Thyroid gland (tissue), 4 donors: ENCODE data around the gene DLGAP1.

Experiments
- CTCF ChIP-seq, 6 experiments: fragments of 200-600 bp in 3 of 6; fragments of 450-650 bp in 3 of 6; sonication (generic) in 3 of 6; IDR thresholded peaks; one replicate each; pipeline ENCODE4 v1.5.1; 2016 to 2019; ENCODE audit warnings: antibody characterized with exemption in 6 of 6, mild to moderate bottlenecking in 2 of 6, inconsistent platforms in 1 of 6, moderate library complexity in 1 of 6
- POLR2A ChIP-seq, 2 donors: fragments of 450-650 bp; IDR thresholded peaks; one replicate each; pipeline ENCODE4 v1.6.1; 2017; ENCODE audit warnings: antibody characterized with exemption in 2 of 2, mild to moderate bottlenecking in 2 of 2, moderate library complexity in 1 of 2

- TF ChIP-seq CTCF (IDR thresholded peaks at IDR 0.05) (no peak), POLR2A (IDR thresholded peaks at IDR 0.05) (no peak)
Observed at GRCh38 chr18:4125224-4125623, 329.9 kb downstream of the DLGAP1 start.
